B cell (primary cell): ENCODE data around the gene BCHE. TPM values are rescaled to one million over a fixed set of nuclear protein-coding genes. Genes with fewer than 3 reads are reported as not detected.

Experiments used
- ATAC-seq: fragments of 200-7000 bp; cut with Tn5 transposase; one replicate; pipeline ENCODE4 v1.10.0; 2021; ENCODE audit warnings: low read depth, mild to moderate bottlenecking, moderate number of reproducible peaks, moderate library complexity
- CTCF ChIA-PET: fragments of 350-600 bp; sonication (Branson Sonifier 250); formaldehyde crosslinking; loops from one replicate; lab custom pipeline; 2021; ENCODE audit warnings: antibody characterized with exemption, inconsistent platforms; lab: Charles Lee
- POLR2A ChIA-PET: fragments of 350-600 bp; sonication (Branson Sonifier 250); formaldehyde crosslinking; loops from one replicate; lab custom pipeline; 2021; ENCODE audit warnings: antibody characterized with exemption; lab: Charles Lee
- DNase-seq: peaks from one replicate; pipeline ENCODE4 v3.0.0; 2013
- H2AFZ ChIP-seq: 2 replicates; pipeline ENCODE4 v1.6.1; 2012; ENCODE audit warnings: mild to moderate bottlenecking, low read depth, low read length; ENCODE audit not compliant: insufficient read depth, poor library complexity, severe bottlenecking
- H3K27ac ChIP-seq, 2 donors: 1 replicate in 1 of 2; 2 replicates in 1 of 2; pipeline ENCODE4 v1.5.1; 2012 to 2013; ENCODE audit warnings: low read length in 2 of 2, mild to moderate bottlenecking in 2 of 2, moderate library complexity in 1 of 2
- H3K27me3 ChIP-seq, 4 experiments: fragments of 200-600 bp in 1 of 4; sonication (generic) in 1 of 4; replicated peaks in 1 of 4; 1 replicate in 2 of 4; 2 replicates in 2 of 4; pipeline versions ENCODE4 v1.6.1 to v1.7.0; 2013 to 2016; ENCODE audit warnings: low read length in 3 of 4, mild to moderate bottlenecking in 2 of 4, mixed read lengths in 1 of 4, moderate library complexity in 1 of 4; ENCODE audit not compliant: insufficient read depth in 4 of 4, control insufficient read depth in 3 of 4; ENCODE audit errors: control extremely low read depth in 1 of 4
- H3K36me3 ChIP-seq, 2 experiments: replicated peaks in 1 of 2; 1 replicate in 1 of 2; 2 replicates in 1 of 2; pipeline versions ENCODE4 v1.6.1 to v1.7.1; 2013; ENCODE audit warnings: low read length in 1 of 2; ENCODE audit not compliant: insufficient read depth in 2 of 2, control insufficient read depth in 1 of 2; ENCODE audit errors: control extremely low read depth in 1 of 2, extremely low read depth in 1 of 2
- H3K4me1 ChIP-seq, 2 donors: fragments of 200-600 bp in 1 of 2; sonication (generic) in 1 of 2; 1 replicate in 1 of 2; 2 replicates in 1 of 2; pipeline versions ENCODE4 v1.5.1 to v1.6.1; 2013 to 2017; ENCODE audit warnings: low read length in 2 of 2; ENCODE audit not compliant: control insufficient read depth in 2 of 2, insufficient read depth in 2 of 2
- H3K4me2 ChIP-seq: replicated peaks from 2 replicates; pipeline ENCODE3; 2012; ENCODE audit warnings: mild to moderate bottlenecking, low read depth, low read length; ENCODE audit not compliant: poor library complexity, severe bottlenecking
- H3K4me3 ChIP-seq, 5 experiments: fragments of 200-600 bp in 1 of 5; sonication (generic) in 1 of 5; 1 replicate in 3 of 5; 2 replicates in 2 of 5; pipeline versions ENCODE4 v1.5.1 to v1.7.0; 2011 to 2016; ENCODE audit warnings: low read length in 4 of 5, mild to moderate bottlenecking in 4 of 5, low read depth in 2 of 5, control low read depth in 1 of 5, moderate library complexity in 1 of 5; ENCODE audit not compliant: insufficient read depth in 1 of 5; ENCODE audit errors: control extremely low read depth in 1 of 5, extremely low read depth in 1 of 5
- H3K79me2 ChIP-seq: fragments of 200-600 bp; sonication (generic); one replicate; pipeline ENCODE4 v1.6.0; 2016; ENCODE audit warnings: low read length; ENCODE audit not compliant: control insufficient read depth, insufficient read depth
- H3K9ac ChIP-seq: fragments of 200-600 bp; sonication (generic); 2 replicates; pipeline ENCODE4 v1.6.1; 2017; ENCODE audit warnings: mild to moderate bottlenecking, low read length, moderate library complexity
- H3K9me3 ChIP-seq, 3 donors: one replicate each; pipeline versions ENCODE4 v1.6.1 to v1.7.1; 2013; ENCODE audit warnings: low read length in 2 of 3; ENCODE audit not compliant: control insufficient read depth in 2 of 3, insufficient read depth in 1 of 3; ENCODE audit errors: control extremely low read depth in 1 of 3
- H4K20me1 ChIP-seq: 2 replicates; pipeline ENCODE4 v1.6.0; 2012; ENCODE audit warnings: mild to moderate bottlenecking, low read length; ENCODE audit not compliant: insufficient read depth, control insufficient read depth, poor library complexity, severe bottlenecking
- H3K27ac Mint-ChIP-seq: one replicate; pipeline ENCODE4 v1.8.0; 2021; ENCODE audit warnings: mixed read lengths
- H3K27me3 Mint-ChIP-seq: one replicate; pipeline ENCODE4 v1.8.0; 2021; ENCODE audit warnings: mixed read lengths
- H3K4me1 Mint-ChIP-seq: one replicate; pipeline ENCODE4 v1.8.0; 2021; ENCODE audit warnings: mixed read lengths
- H3K4me3 Mint-ChIP-seq: one replicate; pipeline ENCODE4 v1.8.0; 2021; ENCODE audit warnings: mixed read lengths
- H3K9me3 Mint-ChIP-seq: one replicate; pipeline ENCODE4 v1.8.0; 2022; ENCODE audit warnings: mixed read lengths; ENCODE audit not compliant: insufficient read depth
- EZH2 ChIP-seq: IDR thresholded peaks from 2 replicates; pipeline ENCODE4 v1.6.1; 2012; ENCODE audit warnings: borderline replicate concordance, low read depth, mild to moderate bottlenecking, moderate library complexity, low read length; ENCODE audit not compliant: insufficient read depth, poor library complexity, severe bottlenecking
- WGBS: methylation state at CpG from one replicate; pipeline ENCODE4 v1.1.5; 2013; ENCODE audit warnings: missing lambda C conversion rate; ENCODE audit not compliant: insufficient coverage; 5-methylcytosine and 5-hydroxymethylcytosine counted together
- intact Hi-C: fragments of 100-400 bp; cut with micrococcal nuclease; formaldehyde crosslinking; loops from one replicate; pipeline ENCODE4 v1.10.0; 2022
- polyA minus RNA-seq: library from RNA; depleted of rRNA, polyadenylated mRNA; stranded (reverse); fragments of >200 nt; gene quantifications from 2 replicates; pipeline ENCODE4 v1.2.3, GENCODE V29; 2012
- polyA plus RNA-seq: library from polyadenylated mRNA; depleted of rRNA; stranded (reverse); fragments of >200 nt; gene quantifications from 2 replicates; pipeline ENCODE4 v1.2.3, GENCODE V29; 2012
- total RNA-seq, 2 donors: library from RNA; stranded (reverse); fragments of 120-200 nt in 1 of 2; gene quantifications; 1 replicate in 1 of 2; 2 replicates in 1 of 2; pipeline versions ENCODE4 v1.2.3 to v1.2.4, GENCODE V29; 2013 to 2022
- TF ChIP-seq, protein P1 (sequence below): fragments of 200-600 bp; IDR thresholded peaks from one replicate; pipeline ENCODE4 v1.8.0; 2022; ENCODE audit warnings: antibody characterized with exemption, mild to moderate bottlenecking

BCHE gene
- not detected in 2 replicates for total RNA-seq
- total RNA-seq (2013): 1.3 TPM
- not detected in 2 replicates for polyA plus RNA-seq
- not detected in 2 replicates for polyA minus RNA-seq

GRCh38 chr3:165837058-165837525 lies at the start of gene BCHE:
Gene BCHE (minus strand): TSS chr3:165837423. CDS start chr3:165831033, 6,390 bp downstream.
- Histone ChIP-seq H3K36me3 (no peaks in the 10 kb centered on the region), H3K4me1 (no peaks in the 10 kb centered on the region), H3K9me3 (no peaks in the 10 kb centered on the region), H3K9ac (no peak within 1 kb of the TSS), H2AFZ (no peak within 1 kb of the TSS), H3K79me2 (no peaks in the 10 kb centered on the region), H4K20me1 (no peaks in the 10 kb centered on the region), H3K4me3 (no peak within 1 kb of the TSS), H3K27me3 (no peaks in the 10 kb centered on the region), H3K4me2 (no peak within 1 kb of the TSS), H3K27ac (no peak within 1 kb of the TSS)
- ATAC-seq: no peak
- no peaks in the 10 kb centered on the region for H3K9me3 Mint-ChIP-seq
- H3K4me3 Mint-ChIP-seq: no peak within 1 kb of the TSS
- intact Hi-C loops: no loop called here
- H3K4me1 Mint-ChIP-seq: no peaks in the 10 kb centered on the region
- no peak for DNase-seq
- WGBS: 50% methylated on average over 4 of the region's 6 CpGs
- no peak within 1 kb of the TSS for H3K27ac Mint-ChIP-seq
- no peak for TF ChIP-seq EZH2
- TF ChIP-seq, protein P1, sequence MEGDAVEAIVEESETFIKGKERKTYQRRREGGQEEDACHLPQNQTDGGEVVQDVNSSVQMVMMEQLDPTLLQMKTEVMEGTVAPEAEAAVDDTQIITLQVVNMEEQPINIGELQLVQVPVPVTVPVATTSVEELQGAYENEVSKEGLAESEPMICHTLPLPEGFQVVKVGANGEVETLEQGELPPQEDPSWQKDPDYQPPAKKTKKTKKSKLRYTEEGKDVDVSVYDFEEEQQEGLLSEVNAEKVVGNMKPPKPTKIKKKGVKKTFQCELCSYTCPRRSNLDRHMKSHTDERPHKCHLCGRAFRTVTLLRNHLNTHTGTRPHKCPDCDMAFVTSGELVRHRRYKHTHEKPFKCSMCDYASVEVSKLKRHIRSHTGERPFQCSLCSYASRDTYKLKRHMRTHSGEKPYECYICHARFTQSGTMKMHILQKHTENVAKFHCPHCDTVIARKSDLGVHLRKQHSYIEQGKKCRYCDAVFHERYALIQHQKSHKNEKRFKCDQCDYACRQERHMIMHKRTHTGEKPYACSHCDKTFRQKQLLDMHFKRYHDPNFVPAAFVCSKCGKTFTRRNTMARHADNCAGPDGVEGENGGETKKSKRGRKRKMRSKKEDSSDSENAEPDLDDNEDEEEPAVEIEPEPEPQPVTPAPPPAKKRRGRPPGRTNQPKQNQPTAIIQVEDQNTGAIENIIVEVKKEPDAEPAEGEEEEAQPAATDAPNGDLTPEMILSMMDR: no peak
- ChIA-PET POLR2A (no interaction called here), CTCF (interaction anchor here (1.1 kb wide), 1 partner anchor 19 kb away, joined by 3 read pairs; no protein-coding TSS in a partner anchor)
- H3K27me3 Mint-ChIP-seq: no peaks in the 10 kb centered on the region

GRCh38 chr3:165885558-165886270 lies 48.5 kb upstream of the BCHE start:
- no peaks in the 10 kb centered on the region for H3K9me3 ChIP-seq
- H3K4me1 Mint-ChIP-seq: no peaks in the 10 kb centered on the region
- H3K9me3 Mint-ChIP-seq: peaks cover 4% of the 10 kb centered on the region
- intact Hi-C loops: no loop called here
- H3K27me3 Mint-ChIP-seq: no peaks in the 10 kb centered on the region
- H3K4me2 ChIP-seq: no peak overlapping the region
- no peak overlapping the region for H3K27ac Mint-ChIP-seq
- TF ChIP-seq, protein P1: no peak
- no peak for TF ChIP-seq EZH2
- H3K4me3 Mint-ChIP-seq: no peak overlapping the region
- no peaks in the 10 kb centered on the region for H3K79me2 ChIP-seq
- no peak for DNase-seq
- no peak overlapping the region for H3K4me3 ChIP-seq
- H3K4me1 ChIP-seq: no peaks in the 10 kb centered on the region
- ATAC-seq: no peak
- POLR2A ChIA-PET: no interaction called here
- H3K36me3 ChIP-seq: no peaks in the 10 kb centered on the region
- WGBS: 100% methylated on average over 1 of the region's 5 CpGs
- no peak overlapping the region for H2AFZ ChIP-seq
- CTCF ChIA-PET: no interaction called here
- no peaks in the 10 kb centered on the region for H4K20me1 ChIP-seq
- H3K27ac ChIP-seq: no peak overlapping the region
- H3K9ac ChIP-seq: no peak overlapping the region
- H3K27me3 ChIP-seq: no peaks in the 10 kb centered on the region
